Measurements from ENCODE around the gene FAM13C.
A peak's percentile ranks its signal among the peaks of the same experiment; 100 is the strongest.

- TF ChIP-seq, protein P1, sequence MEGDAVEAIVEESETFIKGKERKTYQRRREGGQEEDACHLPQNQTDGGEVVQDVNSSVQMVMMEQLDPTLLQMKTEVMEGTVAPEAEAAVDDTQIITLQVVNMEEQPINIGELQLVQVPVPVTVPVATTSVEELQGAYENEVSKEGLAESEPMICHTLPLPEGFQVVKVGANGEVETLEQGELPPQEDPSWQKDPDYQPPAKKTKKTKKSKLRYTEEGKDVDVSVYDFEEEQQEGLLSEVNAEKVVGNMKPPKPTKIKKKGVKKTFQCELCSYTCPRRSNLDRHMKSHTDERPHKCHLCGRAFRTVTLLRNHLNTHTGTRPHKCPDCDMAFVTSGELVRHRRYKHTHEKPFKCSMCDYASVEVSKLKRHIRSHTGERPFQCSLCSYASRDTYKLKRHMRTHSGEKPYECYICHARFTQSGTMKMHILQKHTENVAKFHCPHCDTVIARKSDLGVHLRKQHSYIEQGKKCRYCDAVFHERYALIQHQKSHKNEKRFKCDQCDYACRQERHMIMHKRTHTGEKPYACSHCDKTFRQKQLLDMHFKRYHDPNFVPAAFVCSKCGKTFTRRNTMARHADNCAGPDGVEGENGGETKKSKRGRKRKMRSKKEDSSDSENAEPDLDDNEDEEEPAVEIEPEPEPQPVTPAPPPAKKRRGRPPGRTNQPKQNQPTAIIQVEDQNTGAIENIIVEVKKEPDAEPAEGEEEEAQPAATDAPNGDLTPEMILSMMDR (IDR thresholded peaks at IDR 0.05; ENCODE audit: low read depth, low read length, poor library complexity, severe bottlenecking): peak; percentile 67
- TF ChIP-seq EZH2phosphoT487 (IDR thresholded peaks at IDR 0.05; ENCODE audit: borderline replicate concordance, low read length): no peak
Measured at GRCh38 chr10:59240582-59241183, 121.7 kb downstream of the FAM13C start.

Data from DOHH2 (cell line).